Measurements from ENCODE around the gene LTA.

GRCh38 chr6:31530659-31531058 lies 41.4 kb upstream of the LTA start:
- TF ChIP-seq STAT1 (IDR thresholded peaks at IDR 0.05; ENCODE audit: unreplicated experiment) (no peak), CTCF (conservative IDR thresholded peaks at IDR 0.05; ENCODE audit: low read depth in 2 of 2) (no peak), POLR2AphosphoS5 (IDR thresholded peaks at IDR 0.05; ENCODE audit: low read depth) (no peak; the same call in 1 of the 2 replicates), REST (IDR thresholded peaks at IDR 0.05; ENCODE audit: unreplicated experiment) (no peak), EZH2 (IDR thresholded peaks at IDR 0.05; ENCODE audit: low read depth, unreplicated experiment) (no peak), EZH2phosphoT487 (IDR thresholded peaks at IDR 0.05; ENCODE audit: unreplicated experiment) (no peak), CREB1 (CRISPR knock-in tag; IDR thresholded peaks at IDR 0.05; ENCODE audit: low read depth) (no peak)

Data from GM23338 (cell line).